H9 (cell line): ENCODE measurements around the gene LENG1. TPM values are rescaled to one million over a fixed set of nuclear protein-coding genes. Genes with fewer than 3 reads are reported as not detected.

Experiments
- DNase-seq: peaks from one replicate; pipeline ENCODE4 v3.0.0-alpha.2; 2017
- H2AFZ ChIP-seq: one replicate; pipeline ENCODE4 v1.6.1; 2013; ENCODE audit warnings: mild to moderate bottlenecking, low read length, control low read depth, moderate library complexity
- H2AK5ac ChIP-seq: 2 replicates; pipeline ENCODE4 v1.6.1; 2013; ENCODE audit warnings: low read length, control low read depth, mixed read lengths; ENCODE audit not compliant: insufficient read length
- H2BK120ac ChIP-seq: one replicate; pipeline ENCODE4 v1.6.1; 2013; ENCODE audit warnings: low read depth, mild to moderate bottlenecking, low read length, control low read depth, inconsistent platforms; ENCODE audit not compliant: poor library complexity, severe bottlenecking
- H2BK12ac ChIP-seq: 2 replicates; pipeline ENCODE4 v1.6.1; 2013; ENCODE audit warnings: low read length, control low read depth, mixed read lengths, low read depth; ENCODE audit not compliant: insufficient read length
- H2BK15ac ChIP-seq: 2 replicates; pipeline ENCODE4 v1.6.1; 2013; ENCODE audit warnings: low read depth, low read length, control low read depth
- H2BK20ac ChIP-seq: one replicate; pipeline ENCODE4 v1.6.1; 2013; ENCODE audit warnings: low read depth, mild to moderate bottlenecking, low read length, control low read depth, inconsistent platforms; ENCODE audit not compliant: poor library complexity, severe bottlenecking
- H2BK5ac ChIP-seq: 2 replicates; pipeline ENCODE4 v1.6.1; 2013; ENCODE audit warnings: low read length, control low read depth, mixed read lengths; ENCODE audit not compliant: insufficient read length
- H3K14ac ChIP-seq: 2 replicates; pipeline ENCODE4 v1.6.1; 2013; ENCODE audit warnings: low read length, control low read depth; ENCODE audit not compliant: insufficient read depth
- H3K18ac ChIP-seq: 2 replicates; pipeline ENCODE4 v1.6.1; 2013; ENCODE audit warnings: low read depth, mild to moderate bottlenecking, mixed read lengths, low read length, control low read depth; ENCODE audit not compliant: insufficient read length
- H3K23ac ChIP-seq: 2 replicates; pipeline ENCODE4 v1.6.1; 2013; ENCODE audit warnings: low read length, control low read depth, mixed read lengths, low read depth; ENCODE audit not compliant: insufficient read length
- H3K23me2 ChIP-seq: 2 replicates; pipeline ENCODE4 v1.6.1; 2013; ENCODE audit warnings: low read depth, mild to moderate bottlenecking, mixed read lengths, low read length, control low read depth; ENCODE audit not compliant: insufficient read length, poor library complexity, severe bottlenecking
- H3K27ac ChIP-seq: 2 replicates; pipeline ENCODE4 v1.5.1; 2013; ENCODE audit warnings: low read length, control low read depth, mixed read lengths, low read depth; ENCODE audit not compliant: insufficient read length
- H3K27me3 ChIP-seq: 2 replicates; pipeline ENCODE4 v1.6.1; 2013; ENCODE audit warnings: low read length, control low read depth, inconsistent platforms; ENCODE audit not compliant: insufficient read depth
- H3K4ac ChIP-seq: 2 replicates; pipeline ENCODE4 v1.6.1; 2013; ENCODE audit warnings: low read depth, mild to moderate bottlenecking, control low read depth, inconsistent platforms, low read length, moderate library complexity
- H3K4me1 ChIP-seq: 2 replicates; pipeline ENCODE4 v1.6.1; 2013; ENCODE audit warnings: low read length, control low read depth, inconsistent platforms; ENCODE audit not compliant: insufficient read depth
- H3K4me2 ChIP-seq: 2 replicates; pipeline ENCODE4 v1.6.1; 2013; ENCODE audit warnings: low read length, control low read depth, mixed read lengths; ENCODE audit not compliant: insufficient read length, insufficient read depth
- H3K56ac ChIP-seq: 2 replicates; pipeline ENCODE4 v1.6.1; 2013; ENCODE audit warnings: low read depth, mild to moderate bottlenecking, mixed read lengths, low read length, control low read depth; ENCODE audit not compliant: insufficient read length
- H3K79me1 ChIP-seq: 2 replicates; pipeline ENCODE4 v1.6.1; 2013; ENCODE audit warnings: low read depth, mild to moderate bottlenecking, moderate library complexity, low read length, control low read depth, inconsistent platforms; ENCODE audit not compliant: insufficient read depth, poor library complexity, severe bottlenecking
- H3K79me2 ChIP-seq: 2 replicates; pipeline ENCODE4 v1.6.1; 2013; ENCODE audit warnings: low read length, control low read depth, inconsistent platforms; ENCODE audit not compliant: insufficient read depth
- H3K9ac ChIP-seq: 2 replicates; pipeline ENCODE4 v1.6.1; 2013; ENCODE audit warnings: low read length, control low read depth, mixed read lengths; ENCODE audit not compliant: insufficient read length; ENCODE audit errors: extremely low read depth
- H3K9me3 ChIP-seq: one replicate; pipeline ENCODE4 v1.6.1; 2013; ENCODE audit warnings: low read depth, low read length, inconsistent platforms; ENCODE audit not compliant: control insufficient read depth
- H3T11ph ChIP-seq: one replicate; pipeline ENCODE4 v1.6.1; 2013; ENCODE audit warnings: mild to moderate bottlenecking, low read length, control low read depth, inconsistent platforms
- H4K20me1 ChIP-seq: one replicate; pipeline ENCODE4 v1.6.1; 2013; ENCODE audit not compliant: control insufficient read depth, insufficient read length, insufficient read depth
- H4K5ac ChIP-seq: 2 replicates; pipeline ENCODE4 v1.6.1; 2013; ENCODE audit warnings: low read depth, mild to moderate bottlenecking, mixed read lengths, low read length, control low read depth; ENCODE audit not compliant: insufficient read length
- H4K8ac ChIP-seq: replicated peaks from 2 replicates; pipeline ENCODE4 v1.6.1; 2013; ENCODE audit warnings: low read length, control low read depth, mixed read lengths, low read depth; ENCODE audit not compliant: insufficient read length
- H4K91ac ChIP-seq: 2 replicates; pipeline ENCODE4 v1.6.1; 2013; ENCODE audit warnings: low read depth, mild to moderate bottlenecking, moderate library complexity, mixed read lengths, low read length, control low read depth; ENCODE audit not compliant: insufficient read length
- H3K27ac Mint-ChIP-seq, 3 experiments: 2 replicates in 2 of 3; 3 replicates in 1 of 3; pipeline ENCODE4 v1.8.0; 2020 to 2021; ENCODE audit warnings: mixed read lengths in 3 of 3, mild to moderate bottlenecking in 1 of 3, moderate library complexity in 1 of 3
- H3K27me3 Mint-ChIP-seq: 2 replicates; pipeline ENCODE4 v1.8.0; 2021; ENCODE audit warnings: low read depth, mild to moderate bottlenecking, moderate library complexity, mixed read lengths
- H3K36me3 Mint-ChIP-seq, 3 experiments: 2 replicates in 2 of 3; 3 replicates in 1 of 3; pipeline ENCODE4 v1.8.0; 2020 to 2021; ENCODE audit warnings: low read depth in 3 of 3, mixed read lengths in 3 of 3; ENCODE audit not compliant: insufficient read depth in 1 of 3
- H3K4me1 Mint-ChIP-seq, 2 experiments: 2 replicates each; pipeline ENCODE4 v1.8.0; 2020; ENCODE audit warnings: mixed read lengths in 2 of 2
- H3K4me3 Mint-ChIP-seq, 2 experiments: 2 replicates in 1 of 2; 3 replicates in 1 of 2; pipeline ENCODE4 v1.8.0; 2020 to 2021; ENCODE audit warnings: mild to moderate bottlenecking in 2 of 2, mixed read lengths in 2 of 2, moderate library complexity in 1 of 2
- H3K9me3 Mint-ChIP-seq, 2 experiments: 2 replicates in 1 of 2; 3 replicates in 1 of 2; pipeline ENCODE4 v1.8.0; 2020; ENCODE audit warnings: mild to moderate bottlenecking in 2 of 2, mixed read lengths in 2 of 2, moderate library complexity in 1 of 2
- WGBS: extraction: QIAGEN DNeasy Blood & Tissue Kit; methylation state at CpG from one replicate; pipeline ENCODE4 v1.1.7; 2013; ENCODE audit warnings: missing lambda C conversion rate, low lambda C conversion rate, mixed read lengths; ENCODE audit not compliant: insufficient read length; ENCODE audit errors: extremely low coverage; 5-methylcytosine and 5-hydroxymethylcytosine counted together
- total RNA-seq: library from RNA; stranded (reverse); gene quantifications from 2 replicates; pipeline ENCODE4 v1.2.1, GENCODE V29; 2021
- TF ChIP-seq, protein P1 (sequence below): fragments of 200-600 bp; sonication (generic); conservative IDR thresholded peaks from 3 replicates; pipeline ENCODE4 v1.8.0; 2021; ENCODE audit warnings: antibody characterized with exemption, mild to moderate bottlenecking

Gene LENG1
- total RNA-seq, 1 experiment from 2014 or later, result 7.1 TPM

DNA sequence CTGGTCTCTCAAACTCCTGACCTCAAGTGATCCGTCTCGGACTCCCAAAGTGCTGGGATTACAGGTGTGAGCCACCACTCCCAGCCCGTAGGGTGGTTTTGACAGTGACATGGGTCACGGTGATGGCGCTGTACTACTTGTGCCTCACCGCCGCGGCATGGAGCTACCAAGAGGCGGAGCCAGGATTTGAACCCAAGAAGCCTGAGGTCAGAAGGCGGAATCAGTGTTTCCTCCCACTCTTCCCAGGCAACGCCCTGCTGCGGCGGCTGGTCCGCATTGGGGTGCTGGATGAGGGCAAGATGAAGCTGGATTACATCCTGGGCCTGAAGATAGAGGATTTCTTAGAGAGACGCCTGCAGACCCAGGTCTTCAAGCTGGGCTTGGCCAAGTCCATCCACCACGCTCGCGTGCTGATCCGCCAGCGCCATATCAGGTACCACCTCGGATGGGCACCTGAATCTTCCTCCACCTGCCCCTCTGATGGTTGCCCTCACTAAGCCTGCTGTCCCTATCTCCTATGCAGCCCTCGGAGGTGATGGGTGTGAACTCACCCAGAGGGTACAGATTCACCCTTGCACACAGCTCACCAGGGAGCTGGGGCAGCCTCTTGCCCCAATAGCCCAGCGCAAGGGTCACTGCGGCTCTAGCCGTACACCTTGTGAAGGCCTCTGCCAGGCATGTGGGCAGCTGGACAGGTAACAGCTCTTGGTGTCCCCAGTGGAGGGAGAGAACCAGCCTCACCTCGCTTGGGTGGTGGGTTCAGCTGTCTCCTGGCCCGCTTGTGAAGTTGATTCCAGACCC lies 46.7 kb upstream of the LENG1 start:
- Histone ChIP-seq H3K9me3 (no peaks in the 10 kb centered on the region), H3K27me3 (no peaks in the 10 kb centered on the region), H2BK12ac (no peak overlapping the region), H4K5ac (no peak overlapping the region), H3K18ac (no peak overlapping the region), H2BK120ac (no peak overlapping the region), H4K8ac (no peak overlapping the region), H3K27ac (no peak overlapping the region), H3K79me2 (peaks cover 34% of the 10 kb centered on the region), H3K56ac (no peak overlapping the region), H2BK20ac (no peak overlapping the region), H3K23ac (no peak overlapping the region), H3K9ac (no peak overlapping the region), H3T11ph (no peak overlapping the region), H3K14ac (no peak overlapping the region), H4K20me1 (peaks cover 3% of the 10 kb centered on the region), H3K79me1 (peaks cover 6% of the 10 kb centered on the region), H3K4me2 (no peak overlapping the region), H4K91ac (no peak overlapping the region), H2AK5ac (no peak overlapping the region), H2BK5ac (no peak overlapping the region), H3K4ac (no peak overlapping the region), H2BK15ac (no peak overlapping the region), H2AFZ (no peak overlapping the region), H3K4me1 (peaks cover 3% of the 10 kb centered on the region), H3K23me2 (peaks cover 5% of the 10 kb centered on the region)
- WGBS, result no CpG with 5 or more reads among the region's 27 CpGs
- Mint-ChIP-seq H3K27me3 (peaks cover under 1% of the 10 kb centered on the region), H3K36me3 (peaks cover 78 to 85% (median 80%) of the 10 kb centered on the region in 3 experiments), H3K9me3 (no peaks in the 10 kb centered on the region), H3K4me3 (peak overlapping the region in 1 of 2 experiments; percentile 12; a peak in 2 of 5 replicates), H3K27ac (peak overlapping the region in 1 of 3 experiments; percentile 66; a peak in 1 of 7 replicates), H3K4me1 (peaks cover 49 to 69% of the 10 kb centered on the region in 2 experiments)
- no peak for DNase-seq
- TF ChIP-seq, protein P1, sequence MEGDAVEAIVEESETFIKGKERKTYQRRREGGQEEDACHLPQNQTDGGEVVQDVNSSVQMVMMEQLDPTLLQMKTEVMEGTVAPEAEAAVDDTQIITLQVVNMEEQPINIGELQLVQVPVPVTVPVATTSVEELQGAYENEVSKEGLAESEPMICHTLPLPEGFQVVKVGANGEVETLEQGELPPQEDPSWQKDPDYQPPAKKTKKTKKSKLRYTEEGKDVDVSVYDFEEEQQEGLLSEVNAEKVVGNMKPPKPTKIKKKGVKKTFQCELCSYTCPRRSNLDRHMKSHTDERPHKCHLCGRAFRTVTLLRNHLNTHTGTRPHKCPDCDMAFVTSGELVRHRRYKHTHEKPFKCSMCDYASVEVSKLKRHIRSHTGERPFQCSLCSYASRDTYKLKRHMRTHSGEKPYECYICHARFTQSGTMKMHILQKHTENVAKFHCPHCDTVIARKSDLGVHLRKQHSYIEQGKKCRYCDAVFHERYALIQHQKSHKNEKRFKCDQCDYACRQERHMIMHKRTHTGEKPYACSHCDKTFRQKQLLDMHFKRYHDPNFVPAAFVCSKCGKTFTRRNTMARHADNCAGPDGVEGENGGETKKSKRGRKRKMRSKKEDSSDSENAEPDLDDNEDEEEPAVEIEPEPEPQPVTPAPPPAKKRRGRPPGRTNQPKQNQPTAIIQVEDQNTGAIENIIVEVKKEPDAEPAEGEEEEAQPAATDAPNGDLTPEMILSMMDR, result no peak
